Right lobe of liver (tissue), 4 donors: ENCODE measurements around the gene TRABD2B.

Experiments used
- POLR2A ChIP-seq: fragments of 450-650 bp; IDR thresholded peaks from one replicate; pipeline ENCODE4 v1.6.1; 2017; ENCODE audit warnings: antibody characterized with exemption, mild to moderate bottlenecking
- TF ChIP-seq, protein P1 (sequence below), 4 donors: fragments of 200-600 bp in 3 of 4; fragments of 450-650 bp in 1 of 4; IDR thresholded peaks; one replicate each; pipeline versions ENCODE4 v1.5.1 to v1.8.0; 2016 to 2022; ENCODE audit warnings: antibody characterized with exemption in 4 of 4, mild to moderate bottlenecking in 2 of 4
- donor health status: DM: no; HTN: no; CAD: no.
- donor health status: DM: no; HTN: no; CAD: no.
- donor health status: DM: no; HTN: yes; CAD: no.

DNA sequence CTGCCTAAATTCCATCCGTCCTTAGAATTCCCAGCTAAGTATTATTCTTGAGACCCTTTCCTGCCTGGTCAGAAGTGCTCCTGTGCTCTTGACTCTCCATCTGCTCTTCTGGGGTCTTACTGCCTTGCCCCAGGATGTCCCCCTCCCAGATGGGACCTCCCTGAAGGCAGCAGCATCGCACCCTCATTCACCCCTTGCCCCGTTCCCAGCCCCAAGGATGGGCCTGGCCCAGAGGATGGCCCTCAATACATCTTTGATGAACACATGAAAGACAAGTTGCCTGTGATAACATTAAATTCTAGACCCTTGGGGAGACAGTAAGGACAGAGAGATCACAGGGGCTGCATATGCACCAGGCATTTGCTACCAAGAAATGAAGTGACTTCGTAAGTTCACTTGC lies 167.2 kb downstream of the TRABD2B start:
- TF ChIP-seq, protein P1, sequence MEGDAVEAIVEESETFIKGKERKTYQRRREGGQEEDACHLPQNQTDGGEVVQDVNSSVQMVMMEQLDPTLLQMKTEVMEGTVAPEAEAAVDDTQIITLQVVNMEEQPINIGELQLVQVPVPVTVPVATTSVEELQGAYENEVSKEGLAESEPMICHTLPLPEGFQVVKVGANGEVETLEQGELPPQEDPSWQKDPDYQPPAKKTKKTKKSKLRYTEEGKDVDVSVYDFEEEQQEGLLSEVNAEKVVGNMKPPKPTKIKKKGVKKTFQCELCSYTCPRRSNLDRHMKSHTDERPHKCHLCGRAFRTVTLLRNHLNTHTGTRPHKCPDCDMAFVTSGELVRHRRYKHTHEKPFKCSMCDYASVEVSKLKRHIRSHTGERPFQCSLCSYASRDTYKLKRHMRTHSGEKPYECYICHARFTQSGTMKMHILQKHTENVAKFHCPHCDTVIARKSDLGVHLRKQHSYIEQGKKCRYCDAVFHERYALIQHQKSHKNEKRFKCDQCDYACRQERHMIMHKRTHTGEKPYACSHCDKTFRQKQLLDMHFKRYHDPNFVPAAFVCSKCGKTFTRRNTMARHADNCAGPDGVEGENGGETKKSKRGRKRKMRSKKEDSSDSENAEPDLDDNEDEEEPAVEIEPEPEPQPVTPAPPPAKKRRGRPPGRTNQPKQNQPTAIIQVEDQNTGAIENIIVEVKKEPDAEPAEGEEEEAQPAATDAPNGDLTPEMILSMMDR (IDR thresholded peaks at IDR 0.05), result no peak
- no peak for TF ChIP-seq POLR2A
